ENCODE measurements around the gene PEX7.

PEX7 gene

DNA sequence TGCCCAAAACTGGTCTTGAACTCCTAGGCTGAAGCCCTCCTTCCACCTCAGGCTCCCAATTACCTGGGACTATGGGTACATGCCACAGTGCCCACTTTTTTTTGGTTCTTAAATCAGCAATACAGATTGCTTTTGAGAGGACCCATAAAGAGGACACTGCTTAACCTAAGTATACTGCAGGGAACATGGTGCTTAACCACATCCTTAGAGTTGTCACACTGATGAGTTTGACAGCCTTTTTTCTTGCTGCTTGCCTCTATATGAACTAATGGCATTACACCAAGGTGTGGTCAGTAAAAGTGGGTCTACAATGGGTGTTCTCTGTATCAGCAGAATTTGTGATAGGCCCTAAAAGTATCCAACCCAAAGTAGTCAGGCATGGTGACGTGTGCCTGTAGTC, 92.6 kb downstream of the PEX7 start:
- Histone ChIP-seq H3K9ac (ENCODE audit: insufficient read length) (no peak overlapping the region), H3K9me3 (ENCODE audit: low read depth, low read length) (no peaks in the 10 kb centered on the region), H3K4me3 (no peak overlapping the region), H3K36me3 (ENCODE audit: insufficient read depth, low read length) (peaks cover 6% of the 10 kb centered on the region; the same call in 1 of the 2 replicates), H3K27ac (no peak overlapping the region)
- TF ChIP-seq FOXP2 (optimal IDR thresholded peaks at IDR 0.05; ENCODE audit: control extremely low read depth, extremely low read length, insufficient read depth), result no peak
- TF ChIP-seq EZH2 (IDR thresholded peaks at IDR 0.05), result no peak
- no peak for DNase-seq (ENCODE audit: low read depth, low spot score)

DNA sequence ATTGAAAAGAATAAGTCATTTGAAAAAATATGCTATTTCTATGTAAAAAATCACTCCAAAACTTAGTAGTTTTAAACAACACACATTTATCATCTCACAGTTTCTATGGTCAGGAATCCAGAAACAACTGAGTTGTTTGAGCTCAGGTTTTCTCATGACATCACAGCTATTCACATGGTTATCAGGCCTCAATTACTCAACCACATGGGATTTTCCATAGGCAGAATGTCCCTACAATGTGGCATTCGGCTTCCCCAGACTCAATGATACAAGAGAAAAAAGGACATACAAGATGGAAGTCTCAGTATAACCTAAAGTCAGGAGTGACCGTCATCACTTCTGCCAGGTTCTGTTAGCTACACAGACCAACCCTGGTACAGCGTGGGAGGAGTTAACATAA, 96.3 kb downstream of the PEX7 start:
- Histone ChIP-seq H3K36me3 (ENCODE audit: insufficient read depth, low read length) (no peaks in the 10 kb centered on the region), H3K9me3 (ENCODE audit: low read depth, low read length) (no peaks in the 10 kb centered on the region), H3K27ac (no peak overlapping the region), H3K9ac (ENCODE audit: insufficient read length) (no peak overlapping the region), H3K4me3 (no peak overlapping the region)
- TF ChIP-seq POLR2AphosphoS5 (IDR thresholded peaks at IDR 0.05; ENCODE audit: borderline replicate concordance, low read depth, low read length) (no peak), EZH2 (IDR thresholded peaks at IDR 0.05) (no peak), FOXP2 (optimal IDR thresholded peaks at IDR 0.05; ENCODE audit: control extremely low read depth, extremely low read length, insufficient read depth) (no peak)
- DNase-seq (ENCODE audit: low read depth, low spot score), result no peak

DNA sequence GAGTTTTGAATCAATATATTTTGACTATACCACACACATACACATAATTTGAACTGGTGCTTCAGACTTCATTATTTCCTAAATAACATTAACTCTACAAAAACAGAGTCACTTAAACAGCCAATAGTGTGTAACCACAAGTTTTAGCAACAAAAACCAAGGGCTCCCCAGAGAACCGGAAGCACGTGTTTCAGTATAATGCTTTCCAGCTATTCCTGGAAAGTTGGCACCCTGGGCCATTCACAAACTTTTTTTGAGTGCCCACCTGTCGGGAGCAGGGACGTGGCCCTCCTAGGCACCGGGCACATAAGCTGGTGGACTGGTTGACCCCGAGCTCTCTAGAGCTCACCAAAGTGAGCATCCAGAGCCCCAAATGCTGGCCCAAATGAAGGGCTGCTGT, 97.8 kb downstream of the PEX7 start:
- Histone ChIP-seq H3K4me3 (peak overlapping the region; percentile 83), H3K9ac (ENCODE audit: insufficient read length) (no peak overlapping the region), H3K27ac (no peak overlapping the region), H3K36me3 (ENCODE audit: insufficient read depth, low read length) (no peaks in the 10 kb centered on the region), H3K9me3 (ENCODE audit: low read depth, low read length) (no peaks in the 10 kb centered on the region)
- TF ChIP-seq EZH2 (IDR thresholded peaks at IDR 0.05), result no peak
- peak; percentile 52; the same call in 1 of the 2 replicates for TF ChIP-seq POLR2AphosphoS5 (IDR thresholded peaks at IDR 0.05; ENCODE audit: borderline replicate concordance, low read depth, low read length)
- peak; percentile 53 for DNase-seq (ENCODE audit: low read depth, low spot score)

DNA sequence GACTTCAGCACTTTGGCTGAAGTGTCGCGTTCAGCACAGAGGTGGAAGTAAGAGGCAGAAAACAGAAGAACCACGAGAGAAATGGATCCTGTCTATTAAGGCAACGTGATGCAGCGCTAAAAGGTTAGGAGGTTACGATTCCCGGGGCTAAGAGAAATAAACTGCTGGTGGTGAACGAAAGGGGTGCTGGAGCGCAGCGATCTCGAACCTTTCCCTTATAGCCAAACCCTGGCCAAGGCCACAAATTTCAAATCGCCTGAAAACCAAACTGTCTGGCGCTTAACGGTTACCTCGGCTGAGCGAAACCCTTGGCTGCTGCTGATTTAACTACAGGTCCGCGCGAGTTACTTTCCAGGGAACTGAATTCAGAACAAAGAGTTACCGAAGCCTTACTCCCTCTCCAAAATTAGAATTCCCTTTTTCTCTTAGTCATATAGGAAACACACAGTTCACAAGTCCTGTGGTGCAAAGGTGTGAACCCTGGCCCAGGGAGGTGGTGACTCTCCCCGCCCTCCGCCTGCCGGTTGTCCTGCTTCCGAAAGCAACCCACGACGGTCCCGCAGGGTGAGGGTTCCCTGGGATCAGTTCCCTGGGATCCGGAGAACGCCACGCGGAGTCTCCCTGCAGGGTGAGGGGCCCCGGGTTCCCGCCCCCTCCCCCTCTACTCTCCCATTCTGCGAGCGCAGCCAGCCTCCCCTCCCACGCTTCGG, 98.4 kb downstream of the PEX7 start:
- TF ChIP-seq EZH2 (IDR thresholded peaks at IDR 0.05) (no peak), FOXP2 (optimal IDR thresholded peaks at IDR 0.05; ENCODE audit: control extremely low read depth, extremely low read length, insufficient read depth) (no peak), POLR2AphosphoS5 (IDR thresholded peaks at IDR 0.05; ENCODE audit: borderline replicate concordance, low read depth, low read length) (no peak)
- H3K9ac ChIP-seq (ENCODE audit: insufficient read length), result no peak overlapping the region
- H3K4me3 ChIP-seq, result peak overlapping the region; percentile 83

DNA sequence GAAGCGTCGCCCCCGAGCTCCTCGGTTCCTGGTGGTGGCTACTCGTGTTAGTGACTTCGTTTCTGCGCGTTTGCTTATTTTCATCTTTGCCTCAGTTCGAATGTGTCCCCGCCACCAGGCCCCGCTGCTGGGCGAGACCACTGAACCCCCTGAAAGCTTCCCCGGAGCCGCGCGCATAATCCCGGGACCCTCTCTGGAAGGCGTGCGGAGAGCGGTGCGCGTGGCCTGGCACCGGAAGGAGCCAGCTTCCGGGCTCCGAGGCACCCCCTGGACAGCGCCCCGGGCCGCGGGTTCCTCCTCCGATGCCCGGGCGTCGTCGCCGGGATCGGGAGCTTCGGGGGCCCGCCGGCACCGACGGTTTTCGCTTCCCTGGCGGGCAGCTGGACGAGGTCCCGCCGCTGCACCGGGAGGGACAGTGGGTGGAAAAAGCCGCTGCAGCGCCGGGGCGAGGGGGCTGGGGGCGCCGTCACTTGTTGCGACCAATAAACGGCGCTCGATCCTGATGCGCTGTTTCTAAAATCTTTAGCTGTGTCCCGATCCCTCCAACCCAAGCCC, 99.1 kb downstream of the PEX7 start:
- TF ChIP-seq FOXP2 (optimal IDR thresholded peaks at IDR 0.05; ENCODE audit: control extremely low read depth, extremely low read length, insufficient read depth) (no peak), EZH2 (IDR thresholded peaks at IDR 0.05) (peak; percentile 66), POLR2AphosphoS5 (IDR thresholded peaks at IDR 0.05; ENCODE audit: borderline replicate concordance, low read depth, low read length) (no peak; the same call in 1 of the 2 replicates)
- Histone ChIP-seq H3K9me3 (ENCODE audit: low read depth, low read length) (no peaks in the 10 kb centered on the region), H3K36me3 (ENCODE audit: insufficient read depth, low read length) (no peaks in the 10 kb centered on the region), H3K9ac (ENCODE audit: insufficient read length) (no peak overlapping the region), H3K27ac (no peak overlapping the region), H3K4me3 (peak overlapping the region; percentile 83)
- DNase-seq (ENCODE audit: low read depth, low spot score), result no peak

More for the DNA sequence above, 98.4 kb downstream of the PEX7 start:
- no peak for DNase-seq (ENCODE audit: low read depth, low spot score)
- Histone ChIP-seq H3K36me3 (ENCODE audit: insufficient read depth, low read length) (no peaks in the 10 kb centered on the region), H3K9me3 (ENCODE audit: low read depth, low read length) (no peaks in the 10 kb centered on the region), H3K27ac (no peak overlapping the region)

DNA sequence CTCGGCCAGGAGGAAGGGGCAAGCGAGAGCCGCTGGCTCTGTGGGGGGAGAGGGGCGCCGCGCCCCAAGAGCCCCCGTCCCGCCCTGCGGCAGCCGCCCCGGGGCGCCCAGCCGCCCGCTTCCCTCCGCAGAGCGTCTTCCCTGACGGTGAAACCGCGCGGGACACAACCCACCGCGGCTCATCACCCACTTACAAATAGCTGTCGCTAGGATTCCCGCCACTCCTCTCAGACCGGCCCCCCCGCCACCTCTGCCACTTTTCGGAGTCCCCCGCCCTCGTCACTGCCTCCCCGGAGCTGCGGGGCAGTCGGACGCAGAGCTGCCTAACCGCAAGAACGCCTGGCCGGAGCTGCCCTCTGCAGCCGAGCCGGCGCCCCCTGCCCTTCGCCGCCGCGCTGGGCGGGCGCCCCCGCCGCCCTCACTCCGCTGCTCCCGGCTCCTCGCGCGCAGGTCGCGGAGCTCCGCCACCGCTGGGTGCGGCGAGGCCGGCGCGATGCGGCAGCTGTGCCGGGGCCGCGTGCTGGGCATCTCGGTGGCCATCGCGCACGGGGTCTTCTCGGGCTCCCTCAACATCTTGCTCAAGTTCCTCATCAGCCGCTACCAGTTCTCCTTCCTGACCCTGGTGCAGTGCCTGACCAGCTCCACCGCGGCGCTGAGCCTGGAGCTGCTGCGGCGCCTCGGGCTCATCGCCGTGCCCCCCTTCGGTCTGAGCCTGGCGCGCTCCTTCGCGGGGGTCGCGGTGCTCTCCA, 99.7 kb downstream of the PEX7 start, which contains the start of gene SLC35D3:
TSS of gene SLC35D3 (plus strand) at position 366 of the 749 bp plus-strand sequence. CDS start at position 494, 128 bp downstream.
- TF ChIP-seq EZH2 (IDR thresholded peaks at IDR 0.05) (no peak), FOXP2 (optimal IDR thresholded peaks at IDR 0.05; ENCODE audit: control extremely low read depth, extremely low read length, insufficient read depth) (no peak), POLR2AphosphoS5 (IDR thresholded peaks at IDR 0.05; ENCODE audit: borderline replicate concordance, low read depth, low read length) (no peak)
- Histone ChIP-seq H3K9me3 (ENCODE audit: low read depth, low read length) (no peaks in the 10 kb centered on the region), H3K9ac (ENCODE audit: insufficient read length) (no peak within 1 kb of the TSS), H3K4me3 (peak within 1 kb of the TSS; percentile 83), H3K27ac (no peak within 1 kb of the TSS), H3K36me3 (ENCODE audit: insufficient read depth, low read length) (no peaks in the 10 kb centered on the region)
- no peak for DNase-seq (ENCODE audit: low read depth, low spot score)

DNA sequence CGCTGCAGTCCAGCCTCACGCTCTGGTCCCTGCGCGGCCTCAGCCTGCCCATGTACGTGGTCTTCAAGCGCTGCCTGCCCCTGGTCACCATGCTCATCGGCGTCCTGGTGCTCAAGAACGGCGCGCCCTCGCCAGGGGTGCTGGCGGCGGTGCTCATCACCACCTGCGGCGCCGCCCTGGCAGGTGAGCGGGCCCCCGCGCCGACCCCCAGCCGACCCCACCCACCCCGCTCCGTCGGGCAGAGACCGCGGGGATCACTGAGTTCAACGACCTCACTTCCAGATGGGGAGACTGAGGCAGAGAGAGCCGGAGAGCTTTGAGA, 100.3 kb downstream of the PEX7 start:
- Histone ChIP-seq H3K9ac (ENCODE audit: insufficient read length) (no peak overlapping the region), H3K36me3 (ENCODE audit: insufficient read depth, low read length) (no peaks in the 10 kb centered on the region), H3K27ac (no peak overlapping the region), H3K9me3 (ENCODE audit: low read depth, low read length) (no peaks in the 10 kb centered on the region), H3K4me3 (peak overlapping the region; percentile 83)
- TF ChIP-seq FOXP2 (optimal IDR thresholded peaks at IDR 0.05; ENCODE audit: control extremely low read depth, extremely low read length, insufficient read depth) (no peak), EZH2 (IDR thresholded peaks at IDR 0.05) (no peak), POLR2AphosphoS5 (IDR thresholded peaks at IDR 0.05; ENCODE audit: borderline replicate concordance, low read depth, low read length) (no peak)
- no peak for DNase-seq (ENCODE audit: low read depth, low spot score)

DNA sequence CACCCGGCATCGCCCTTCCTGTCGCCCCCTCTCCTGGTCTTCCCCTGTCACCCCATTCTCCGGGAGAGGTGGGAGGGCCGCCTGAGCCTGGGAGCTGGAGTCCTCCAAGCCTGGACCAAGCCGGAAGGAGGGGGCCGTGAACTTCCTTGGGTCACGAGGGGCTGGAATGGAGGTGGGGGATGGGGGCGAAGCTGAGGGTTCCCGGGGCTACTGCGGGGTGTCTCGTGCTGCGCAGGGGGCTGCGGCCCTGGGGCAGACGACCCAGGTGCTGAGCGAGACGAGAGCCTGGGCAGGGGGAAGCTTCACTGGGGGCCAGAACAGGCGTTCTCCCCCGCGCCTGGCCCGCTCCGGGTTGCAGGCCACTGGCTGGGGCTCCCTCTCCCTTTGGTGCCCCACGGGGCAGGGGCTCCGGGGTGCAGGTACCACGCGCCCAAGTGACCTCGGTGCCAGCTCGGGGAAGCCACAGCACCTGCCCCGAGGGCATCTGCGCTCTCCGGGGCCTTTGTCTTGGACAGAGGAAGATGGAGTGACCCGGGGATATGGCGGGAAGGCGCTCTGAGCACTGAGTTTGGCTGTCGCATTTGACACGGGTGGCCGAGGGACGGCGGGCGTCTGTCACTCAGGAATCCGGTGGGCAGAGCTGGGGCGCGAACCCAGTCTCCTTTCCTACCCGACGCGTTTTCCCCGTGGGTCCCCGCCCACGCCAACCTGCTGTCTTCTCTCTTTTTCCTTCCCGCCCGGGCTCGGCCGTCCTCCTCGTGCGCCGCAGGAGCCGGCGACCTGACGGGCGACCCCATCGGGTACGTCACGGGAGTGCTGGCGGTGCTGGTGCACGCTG, 100.9 kb downstream of the PEX7 start:
- Histone ChIP-seq H3K36me3 (ENCODE audit: insufficient read depth, low read length) (no peaks in the 10 kb centered on the region), H3K9me3 (ENCODE audit: low read depth, low read length) (no peaks in the 10 kb centered on the region), H3K4me3 (no peak overlapping the region), H3K27ac (no peak overlapping the region), H3K9ac (ENCODE audit: insufficient read length) (no peak overlapping the region)
- DNase-seq (ENCODE audit: low read depth, low spot score), result no peak
- TF ChIP-seq EZH2 (IDR thresholded peaks at IDR 0.05) (no peak), POLR2AphosphoS5 (IDR thresholded peaks at IDR 0.05; ENCODE audit: borderline replicate concordance, low read depth, low read length) (no peak), FOXP2 (optimal IDR thresholded peaks at IDR 0.05; ENCODE audit: control extremely low read depth, extremely low read length, insufficient read depth) (no peak)

Measured in SK-N-MC (cell line).